ENCODE measurements around the gene AP4M1.
A peak's percentile ranks its signal among the peaks of the same experiment; 100 is the strongest.

The AP4M1 gene

DNA sequence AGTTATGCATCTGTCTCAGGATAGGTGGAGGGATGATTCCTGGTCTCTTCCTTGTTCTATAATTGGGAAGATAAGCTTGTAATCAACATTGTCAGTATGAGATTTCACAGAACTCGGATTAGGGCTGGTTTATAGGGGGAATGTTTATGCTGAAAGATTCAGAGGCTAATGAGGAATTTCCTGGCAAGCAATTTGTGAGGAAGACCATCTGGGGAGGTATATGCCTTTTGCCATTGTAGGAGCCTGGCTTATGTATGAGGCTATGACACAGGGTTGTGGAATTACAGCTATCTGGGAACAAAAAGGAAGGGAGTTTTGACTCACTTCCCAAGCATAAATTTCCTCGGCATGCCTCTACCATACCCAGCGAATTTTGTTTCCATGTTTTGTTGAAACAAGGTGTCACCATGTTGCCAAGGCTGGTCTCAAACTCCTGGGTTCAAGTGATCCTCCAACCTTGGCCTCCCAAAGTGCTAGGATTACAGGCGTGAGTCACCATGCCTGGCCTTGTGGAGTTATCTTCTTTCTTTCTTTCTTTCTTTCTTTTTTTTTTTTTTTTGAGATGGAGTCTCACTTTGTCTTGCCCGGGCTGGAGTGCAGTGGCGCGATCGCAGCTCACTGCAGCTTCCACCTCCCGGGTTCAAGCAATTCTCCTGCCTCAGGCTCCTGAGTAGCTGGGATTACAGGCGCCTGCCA is 14.2 kb upstream of the AP4M1 start:
- no peak for DNase-seq (ENCODE audit: low read depth)

DNA sequence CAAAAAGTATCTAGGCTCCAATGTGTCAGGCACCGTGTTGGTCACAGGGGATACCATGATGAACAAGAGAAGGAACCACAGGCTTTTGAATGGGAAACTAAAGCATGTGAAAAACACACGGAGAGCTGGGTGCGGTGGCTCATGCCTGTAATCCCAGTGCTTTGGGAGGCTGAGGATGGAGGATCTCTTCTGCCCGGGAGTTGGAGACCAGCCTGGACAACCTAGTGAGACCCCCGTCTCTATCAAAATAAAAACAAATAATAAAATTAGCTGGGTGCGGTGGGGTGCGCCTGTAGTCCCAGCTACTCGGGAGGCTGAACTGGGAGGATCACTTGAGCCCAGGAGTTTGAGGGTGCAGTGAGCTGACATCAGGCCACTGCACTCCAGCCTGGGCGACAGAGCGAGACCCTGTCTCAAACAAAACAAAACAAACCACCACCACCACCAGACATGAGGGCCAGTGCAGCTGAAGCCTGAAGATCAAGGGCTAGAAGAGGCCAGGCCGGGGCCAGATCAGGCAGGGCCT is 13.3 kb upstream of the AP4M1 start:
- DNase-seq (ENCODE audit: low read depth), result no peak

DNA sequence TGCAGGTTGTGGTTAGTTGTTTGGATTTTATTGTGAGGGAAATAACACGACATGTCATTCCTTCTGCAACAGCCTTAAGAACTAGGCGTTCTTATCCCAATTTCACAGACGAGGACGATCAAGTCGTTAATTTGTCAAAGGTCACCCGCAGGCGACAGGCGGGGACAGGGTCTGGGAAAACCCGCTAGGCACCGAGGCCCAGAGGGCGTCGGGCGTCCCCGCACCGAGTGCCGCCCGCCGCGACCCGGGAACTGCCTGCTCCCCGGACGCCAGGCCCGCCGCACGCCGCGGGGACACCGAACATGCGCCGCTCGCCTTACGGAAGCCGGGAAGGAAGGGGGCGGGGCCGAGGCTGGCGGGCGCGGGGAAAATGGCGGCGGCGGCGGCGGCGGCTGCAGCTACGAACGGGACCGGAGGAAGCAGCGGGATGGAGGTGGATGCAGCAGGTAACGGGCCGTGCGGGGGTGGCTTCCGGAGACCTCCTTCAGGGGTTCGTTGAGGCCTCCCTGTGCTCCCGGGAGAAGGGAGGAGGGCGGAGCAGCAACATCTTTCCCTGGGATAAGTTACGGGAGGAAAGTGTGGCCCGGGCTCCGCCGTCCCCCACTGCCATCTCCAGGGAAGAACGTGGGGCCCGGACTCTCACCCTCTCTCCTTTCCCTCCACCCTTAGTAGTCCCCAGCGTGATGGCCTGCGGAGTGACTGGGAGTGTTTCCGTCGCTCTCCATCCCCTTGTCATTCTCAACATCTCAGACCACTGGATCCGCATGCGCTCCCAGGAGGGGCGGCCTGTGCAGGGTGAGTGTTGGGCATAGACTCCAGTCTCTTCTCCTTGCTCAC is 12.6 kb upstream of the AP4M1 start, which contains the start of gene COPS6:
TSS of gene COPS6 (plus strand) at position 349 of the 837 bp plus-strand sequence. CDS start at position 371, 22 bp downstream.
- DNase-seq (ENCODE audit: low read depth), result peak; percentile 67

DNA sequence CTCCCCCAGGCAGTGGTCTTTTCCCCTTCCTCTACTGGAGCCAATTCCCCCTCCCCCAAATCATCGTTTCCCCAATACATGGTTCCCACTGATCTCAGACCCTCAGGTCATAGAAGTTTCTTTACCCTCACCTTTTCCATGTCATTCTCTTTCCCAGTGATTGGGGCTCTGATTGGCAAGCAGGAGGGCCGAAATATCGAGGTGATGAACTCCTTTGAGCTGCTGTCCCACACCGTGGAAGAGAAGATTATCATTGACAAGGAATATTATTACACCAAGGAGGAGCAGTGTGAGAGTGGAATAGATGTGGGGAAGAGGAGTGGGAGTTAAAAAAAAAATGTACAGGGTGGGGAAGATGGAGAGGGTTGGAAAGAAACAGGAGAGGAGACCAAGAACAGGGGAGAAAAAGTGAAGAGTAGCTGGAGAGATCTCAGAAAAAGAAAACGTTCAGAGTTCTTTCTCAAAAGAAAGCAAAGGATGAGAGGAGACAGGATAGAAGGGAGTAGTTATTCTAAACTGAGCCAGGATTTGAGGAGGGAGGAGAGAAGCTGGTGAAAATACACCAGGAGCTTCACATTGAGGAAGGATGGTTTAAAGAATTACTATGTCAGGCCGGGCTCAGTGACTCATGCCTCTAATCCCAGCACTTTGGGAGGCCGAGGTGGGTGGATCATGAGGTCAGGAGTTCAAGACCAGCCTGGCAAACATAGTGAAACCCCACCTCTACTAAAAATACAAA is 11.8 kb upstream of the AP4M1 start:
- no peak for DNase-seq (ENCODE audit: low read depth)

DNA sequence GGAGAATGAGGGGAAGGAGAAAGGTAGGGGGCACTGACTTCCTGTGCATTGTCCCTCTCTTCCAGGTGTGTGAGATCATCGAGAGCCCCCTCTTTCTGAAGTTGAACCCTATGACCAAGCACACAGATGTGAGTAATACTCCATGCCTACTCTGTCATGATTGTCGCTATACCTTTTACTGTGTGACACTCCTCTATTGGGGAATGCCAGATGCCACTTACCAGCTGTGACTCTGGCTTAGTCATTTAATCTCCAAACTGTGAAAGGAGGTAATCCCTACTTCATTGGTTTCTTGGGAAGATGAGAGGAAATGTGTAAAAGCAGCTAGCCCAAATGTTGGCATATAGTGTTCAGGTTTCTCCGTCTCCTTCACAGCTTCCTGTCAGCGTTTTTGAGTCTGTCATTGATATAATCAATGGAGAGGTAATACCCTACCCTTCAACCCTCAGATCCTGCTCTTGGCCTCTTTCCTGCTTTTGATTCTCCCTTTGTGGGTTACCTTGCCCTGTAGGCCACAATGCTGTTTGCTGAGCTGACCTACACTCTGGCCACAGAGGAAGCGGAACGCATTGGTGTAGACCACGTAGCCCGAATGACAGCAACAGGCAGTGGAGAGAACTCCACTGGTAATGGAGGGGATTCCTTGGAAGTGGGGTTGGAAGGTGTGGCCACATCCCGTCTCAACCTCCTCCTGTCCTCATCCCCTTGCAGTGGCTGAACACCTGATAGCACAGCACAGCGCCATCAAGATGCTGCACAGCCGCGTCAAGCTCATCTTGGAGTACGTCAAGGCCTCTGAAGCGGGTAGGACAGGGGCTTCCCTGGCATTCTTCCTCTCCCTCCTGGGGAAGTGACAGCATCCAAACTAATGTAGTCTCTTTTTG is 10.7 kb upstream of the AP4M1 start:
- no peak for DNase-seq (ENCODE audit: low read depth)

DNA sequence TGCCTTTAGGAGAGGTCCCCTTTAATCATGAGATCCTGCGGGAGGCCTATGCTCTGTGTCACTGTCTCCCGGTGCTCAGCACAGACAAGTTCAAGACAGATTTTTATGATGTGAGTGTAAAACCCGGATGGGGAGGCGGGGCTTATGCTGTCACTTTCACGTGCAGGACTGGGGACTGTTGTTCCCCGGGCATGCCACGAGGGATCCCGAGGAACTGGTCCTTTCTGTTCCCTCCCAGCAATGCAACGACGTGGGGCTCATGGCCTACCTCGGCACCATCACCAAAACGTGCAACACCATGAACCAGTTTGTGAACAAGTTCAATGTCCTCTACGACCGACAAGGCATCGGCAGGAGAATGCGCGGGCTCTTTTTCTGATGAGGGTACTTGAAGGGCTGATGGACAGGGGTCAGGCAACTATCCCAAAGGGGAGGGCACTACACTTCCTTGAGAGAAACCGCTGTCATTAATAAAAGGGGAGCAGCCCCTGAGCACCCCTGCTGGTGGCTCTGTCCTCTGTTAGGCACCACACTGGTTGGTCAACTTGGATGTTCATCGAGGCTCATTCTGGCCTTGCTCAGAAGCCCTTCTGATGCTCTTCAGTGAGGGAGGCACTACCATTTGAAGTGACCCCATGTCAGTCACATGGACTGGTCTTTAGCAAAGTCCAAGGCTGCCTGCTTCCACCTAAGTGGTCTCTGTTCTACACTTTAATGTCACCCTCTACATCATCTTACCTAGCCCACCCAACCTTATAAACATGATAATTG is 9.8 kb upstream of the AP4M1 start:
- DNase-seq (ENCODE audit: low read depth), result no peak

DNA sequence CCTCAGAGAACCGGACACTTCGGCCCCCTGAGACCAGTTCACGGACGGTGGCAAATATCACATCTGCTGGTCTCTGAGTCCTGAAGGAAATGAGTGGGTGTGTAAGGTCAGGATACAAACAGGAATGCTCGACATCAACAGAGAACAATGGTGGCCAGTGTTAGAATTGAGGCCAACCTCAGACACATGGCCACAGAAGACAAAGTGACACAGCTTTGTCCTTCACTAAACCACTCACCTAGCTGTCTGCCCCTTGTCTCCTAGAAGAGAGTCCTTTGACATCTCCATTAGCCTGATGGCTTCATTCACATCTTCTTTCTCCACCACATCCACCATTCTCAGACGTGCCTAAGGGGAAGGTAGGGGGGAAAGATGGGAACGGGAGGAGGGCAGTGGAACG is 8.4 kb upstream of the AP4M1 start:
- DNase-seq (ENCODE audit: low read depth), result no peak

DNA sequence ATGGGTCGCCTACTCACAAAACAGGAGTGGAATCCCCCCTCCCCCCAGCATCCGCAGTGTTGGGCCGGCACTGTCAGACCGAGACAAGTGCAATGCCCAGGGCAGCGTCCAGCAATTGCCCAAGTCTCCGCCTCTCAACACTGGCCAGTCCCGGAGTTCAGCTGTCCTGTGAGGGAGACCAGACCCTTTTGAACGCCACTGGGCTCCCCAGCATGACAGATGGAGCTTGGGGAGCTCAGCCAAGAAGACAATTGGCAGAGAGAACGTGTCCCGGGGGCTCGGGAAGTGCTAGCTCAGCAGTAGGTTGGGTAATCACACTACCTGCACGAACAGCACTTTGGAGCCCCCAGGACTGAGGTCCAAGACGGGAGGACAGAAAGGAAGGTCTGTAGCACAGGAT is 7.9 kb upstream of the AP4M1 start:
- DNase-seq (ENCODE audit: low read depth), result no peak

DNA sequence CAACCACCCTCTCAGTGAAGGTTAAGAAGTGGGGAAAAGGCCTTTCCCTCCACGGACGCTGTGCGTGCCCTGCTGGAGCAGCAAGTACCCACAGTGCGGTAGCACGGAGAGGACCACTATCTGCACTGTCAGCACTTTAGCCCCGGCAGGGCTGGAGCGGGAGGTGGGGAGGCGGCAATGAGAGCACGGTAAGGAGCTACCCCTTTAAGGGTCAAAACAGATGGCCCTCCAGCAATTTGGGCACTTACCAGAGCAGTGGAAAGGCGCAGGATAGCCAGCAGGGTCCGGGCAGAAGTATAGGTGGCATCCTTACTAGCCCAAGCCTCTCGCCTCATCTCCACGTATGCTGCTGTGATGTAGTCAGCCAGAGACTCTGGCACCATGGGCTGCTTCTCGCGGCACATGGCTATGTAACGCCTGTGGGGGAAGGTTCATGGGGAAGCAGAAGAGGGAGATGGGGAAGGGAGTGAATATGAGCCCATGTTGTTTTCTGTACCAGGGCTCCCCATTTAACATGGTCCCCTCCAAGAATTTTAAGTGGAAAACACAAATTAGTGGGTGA is 7.4 kb upstream of the AP4M1 start:
- DNase-seq (ENCODE audit: low read depth), result no peak

DNA sequence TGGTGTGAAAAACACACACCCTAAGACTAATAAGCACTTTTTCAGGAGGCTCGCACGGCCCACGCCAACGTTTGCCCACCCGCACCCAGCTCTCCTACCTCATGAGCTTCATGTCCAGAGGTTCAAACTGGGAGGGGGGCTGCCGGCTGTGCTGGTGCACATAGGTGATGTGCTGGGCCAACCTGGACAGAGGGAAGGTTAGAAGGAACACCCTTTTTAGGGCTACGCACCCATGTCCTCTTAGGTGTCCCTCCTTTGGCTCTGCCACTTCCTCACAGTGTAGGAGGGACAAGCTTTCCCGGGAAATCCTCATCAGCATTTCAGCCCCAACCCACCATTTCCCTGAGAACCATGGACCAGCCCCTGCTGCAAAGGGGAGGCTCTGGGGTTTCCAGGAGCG is 6.2 kb upstream of the AP4M1 start:
- DNase-seq (ENCODE audit: low read depth), result no peak

DNA sequence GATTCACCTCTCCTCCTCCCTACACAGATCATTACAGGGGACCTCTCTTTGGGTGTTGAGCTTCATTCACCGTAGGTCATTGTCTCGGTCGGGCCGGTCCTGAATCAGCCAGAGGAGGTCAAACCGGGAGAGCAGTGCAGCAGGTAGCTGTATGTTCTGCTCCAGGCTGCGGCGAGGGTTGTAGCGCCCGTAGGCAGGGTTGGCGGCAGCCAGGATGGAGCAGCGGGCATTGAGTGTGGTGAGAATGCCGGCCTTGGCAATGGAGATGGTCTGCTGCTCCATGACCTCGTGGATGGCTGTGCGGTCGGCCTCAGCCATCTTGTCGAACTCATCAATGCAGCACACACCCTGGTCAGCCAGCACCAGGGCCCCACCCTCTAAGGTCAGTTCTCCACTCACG is 5.7 kb upstream of the AP4M1 start:
- no peak for DNase-seq (ENCODE audit: low read depth)

DNA sequence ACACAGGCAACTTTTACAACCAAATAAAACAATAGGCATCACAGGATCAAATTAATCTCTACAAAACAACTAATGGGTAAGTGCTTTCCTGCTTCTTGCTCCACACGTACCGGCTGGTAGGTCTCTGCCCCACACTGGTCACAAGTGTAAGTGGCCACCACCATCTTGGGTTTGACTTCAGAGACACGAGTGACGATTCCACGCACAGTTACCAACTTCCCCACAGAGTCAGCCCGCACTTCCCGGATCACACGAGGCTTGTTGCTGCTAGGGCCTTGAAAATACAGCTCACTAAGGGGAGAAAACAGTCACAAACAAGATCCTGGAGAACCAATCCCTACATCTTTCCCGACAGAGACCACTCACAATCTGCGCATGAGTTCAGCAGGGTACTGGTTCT is 2.5 kb upstream of the AP4M1 start:
- no peak for DNase-seq (ENCODE audit: low read depth)

DNA sequence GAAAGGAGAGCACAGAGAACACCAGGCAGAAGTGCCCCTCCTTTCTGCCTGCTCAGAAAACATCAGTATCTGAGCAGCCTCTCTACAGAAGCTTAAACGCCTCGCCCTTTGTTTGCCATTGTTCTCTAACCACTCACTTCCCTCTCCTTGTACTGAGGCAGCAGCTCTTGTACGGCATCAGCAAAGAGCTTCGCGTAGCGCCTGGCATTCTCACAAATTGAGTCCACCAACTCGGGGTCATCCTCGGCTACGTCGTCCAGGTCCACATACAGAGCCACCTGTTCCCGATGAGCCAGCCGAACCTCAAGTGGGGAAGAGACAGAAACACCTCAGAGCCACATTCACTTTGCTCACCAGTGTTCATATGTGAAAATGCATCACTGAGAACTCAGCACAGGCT is 2.0 kb upstream of the AP4M1 start:
- no peak for DNase-seq (ENCODE audit: low read depth)

DNA sequence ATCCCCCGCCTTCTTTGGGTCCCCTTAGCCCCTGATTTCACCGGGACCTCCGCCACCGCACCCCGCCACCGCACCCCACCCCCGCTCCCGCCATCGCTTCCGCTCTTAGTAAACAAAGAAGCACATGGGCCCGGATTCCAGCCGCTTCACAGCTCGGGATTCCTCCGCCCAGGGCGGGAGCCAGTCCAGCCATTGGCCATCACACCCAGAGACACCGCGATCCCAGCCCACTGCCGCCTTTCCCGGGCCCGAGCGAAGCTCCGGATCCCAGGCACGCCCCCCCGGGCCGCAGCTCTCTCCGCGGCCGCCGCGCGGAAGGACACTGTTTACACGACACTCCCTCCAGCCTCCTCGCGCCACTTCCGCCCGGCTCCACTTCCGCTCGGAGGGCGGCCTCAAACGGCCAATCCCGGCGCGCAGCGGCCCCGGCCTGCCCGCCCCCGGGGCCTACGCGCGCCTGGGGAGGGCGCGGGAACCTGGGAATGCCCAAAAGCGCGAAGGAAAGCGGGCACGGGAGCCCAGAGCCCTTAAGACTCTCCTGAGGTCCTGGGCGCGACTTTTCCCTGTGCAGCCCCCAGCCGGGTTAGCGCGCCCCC is 925 bp upstream of the AP4M1 start:
- DNase-seq (ENCODE audit: low read depth), result peak; percentile 62

DNA sequence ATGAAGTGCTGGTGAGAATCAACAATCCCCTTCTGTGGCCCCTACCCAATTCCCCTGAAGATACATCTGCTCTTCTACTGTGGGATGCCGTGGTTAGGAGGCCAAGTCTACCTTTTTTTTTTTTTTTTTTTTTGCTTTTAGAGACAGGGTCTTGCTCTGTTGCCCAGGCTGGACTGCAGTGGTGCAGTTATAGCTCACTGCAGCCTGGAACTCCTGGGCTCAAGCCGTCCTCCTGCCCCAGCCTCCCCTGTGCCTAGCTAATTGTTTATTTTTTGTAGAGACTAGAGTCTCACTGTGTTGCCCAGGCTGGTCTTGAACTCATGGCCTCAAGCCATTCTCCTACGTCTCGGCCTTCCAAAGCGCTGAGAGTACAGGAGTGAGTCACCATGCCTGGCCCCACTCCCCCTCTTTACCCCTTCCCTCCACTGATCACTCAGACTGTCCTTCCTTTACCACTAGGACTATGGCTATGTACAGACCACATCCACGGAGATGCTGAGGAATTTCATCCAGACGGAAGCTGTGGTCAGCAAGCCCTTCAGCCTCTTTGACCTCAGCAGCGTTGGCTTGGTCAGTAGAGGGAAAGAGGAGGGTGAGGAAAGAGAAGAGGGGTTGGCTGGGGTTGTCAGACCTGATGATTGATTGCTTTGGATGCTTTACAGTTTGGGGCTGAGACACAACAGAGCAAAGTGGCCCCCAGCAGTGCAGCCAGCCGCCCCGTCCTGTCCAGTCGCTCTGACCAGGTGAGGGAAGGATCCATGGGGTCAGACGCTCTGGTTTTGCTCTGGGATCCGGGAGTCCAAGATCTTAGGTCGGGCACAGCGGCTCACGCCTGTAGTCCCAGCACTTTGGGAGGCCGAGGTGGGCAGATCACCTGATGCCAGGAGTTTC is 1.8 kb downstream of the AP4M1 start:
- DNase-seq (ENCODE audit: low read depth), result no peak

DNA sequence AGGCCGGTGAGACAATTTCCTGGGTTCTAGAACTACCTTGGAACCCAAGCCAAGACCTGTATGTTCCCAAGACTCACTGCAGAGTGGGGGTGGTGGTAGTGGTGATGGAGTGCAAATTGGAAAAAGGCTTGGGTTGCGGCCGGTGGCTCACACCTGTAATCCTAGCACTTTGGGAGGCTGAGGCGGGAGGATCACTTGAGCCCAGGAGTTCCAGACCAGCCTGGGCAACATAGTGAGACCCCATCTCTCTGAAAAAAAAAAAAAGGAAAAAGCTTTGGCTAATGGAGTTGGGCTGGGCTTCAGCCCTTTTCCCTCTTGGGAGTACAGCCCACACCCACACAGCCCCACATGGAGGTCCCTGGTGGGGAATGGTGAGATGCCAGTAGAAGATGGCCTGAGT is 4.1 kb downstream of the AP4M1 start:
- DNase-seq (ENCODE audit: low read depth), result no peak

DNA sequence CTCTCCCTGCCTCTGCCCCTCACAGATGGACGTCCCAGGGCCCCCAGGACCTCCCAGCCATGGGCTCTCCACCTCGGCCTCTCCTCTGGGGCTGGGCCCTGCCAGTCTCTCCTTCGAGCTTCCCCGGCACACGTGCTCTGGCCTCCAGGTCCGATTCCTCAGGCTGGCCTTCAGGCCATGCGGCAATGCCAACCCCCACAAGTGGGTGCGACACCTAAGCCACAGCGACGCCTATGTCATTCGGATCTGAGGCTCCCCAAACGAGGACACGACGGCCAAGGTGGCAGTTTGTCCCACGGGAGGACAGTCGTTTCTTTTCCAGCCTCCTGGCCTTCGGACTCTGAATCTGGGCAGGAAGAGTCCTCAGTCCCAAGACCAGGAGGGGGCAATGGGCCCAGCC is 5.2 kb downstream of the AP4M1 start:
- DNase-seq (ENCODE audit: low read depth), result no peak

DNA sequence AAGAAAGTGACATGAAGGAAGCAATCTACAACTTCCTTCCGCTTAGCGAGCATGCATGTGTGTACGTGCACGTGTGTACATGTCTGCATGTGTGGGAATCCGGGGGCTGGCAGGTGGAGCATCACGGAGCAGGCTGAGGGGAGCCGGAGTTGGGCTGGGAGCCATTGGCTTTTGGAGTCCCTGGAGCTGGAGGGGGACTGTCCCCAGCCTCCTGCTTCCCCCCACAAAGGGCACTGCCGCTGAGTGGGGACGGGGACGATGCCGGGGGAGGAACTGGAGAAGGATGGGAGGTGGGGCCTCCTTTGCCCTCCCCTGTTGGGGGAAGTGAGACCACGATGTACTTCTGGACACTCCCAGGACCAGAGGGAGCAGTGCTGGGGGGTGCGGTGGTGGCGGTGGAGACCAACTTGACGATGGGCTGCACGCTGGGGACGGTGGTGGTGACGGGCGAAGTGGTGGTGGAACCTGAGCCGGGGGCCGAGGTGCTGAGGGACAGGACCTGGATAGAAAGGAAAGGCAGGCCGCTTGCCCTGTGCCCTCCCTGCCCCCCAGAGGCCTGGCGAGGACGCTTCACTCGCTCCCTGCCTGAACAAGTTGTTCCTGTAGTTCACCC is 5.8 kb downstream of the AP4M1 start:
- no peak for DNase-seq (ENCODE audit: low read depth)

DNA sequence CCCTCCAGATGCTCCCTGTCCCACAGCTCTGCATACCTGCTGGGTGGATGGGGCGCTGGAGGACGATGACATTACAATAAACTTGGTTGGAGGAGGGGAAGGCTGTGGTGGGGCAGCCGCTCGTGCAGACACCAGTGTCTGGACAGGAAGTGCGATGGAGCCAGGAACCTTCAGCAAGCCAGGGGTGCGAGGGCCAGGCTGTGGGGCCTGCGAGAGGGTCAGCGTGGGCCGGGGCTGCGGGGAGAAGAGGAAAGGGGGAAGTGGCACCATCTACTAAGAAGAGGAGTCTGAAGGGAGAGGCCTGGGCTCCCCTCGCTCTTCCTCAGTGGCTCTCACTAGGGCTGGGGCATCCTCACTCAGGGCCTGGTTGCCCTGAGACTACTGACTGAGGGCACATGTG is 6.4 kb downstream of the AP4M1 start:
- DNase-seq (ENCODE audit: low read depth), result no peak
